HepG2 (cell line): ENCODE results near the gene DLAT. TPM values are rescaled to one million over a fixed set of nuclear protein-coding genes. Genes with fewer than 3 reads are reported as not detected.

ENCODE experiments used
- ARID3A ChIP-seq: IDR thresholded peaks from 2 replicates; pipeline ENCODE4 v1.6.1; 2012; ENCODE audit warnings: low read depth, low read length, improper control_type of control experiment
- CHD4 ChIP-seq: fragments of 200-600 bp; sonication (generic); IDR thresholded peaks from 2 replicates; pipeline ENCODE4 v1.7.0; 2017; ENCODE audit warnings: mild to moderate bottlenecking, low read length, borderline replicate concordance
- DNMT1 ChIP-seq: sonication (generic); formaldehyde crosslinking; IDR thresholded peaks from 2 replicates; pipeline ENCODE4 v1.5.1; 2020; ENCODE audit warnings: mild to moderate bottlenecking, missing genetic modification reagents
- DNMT3B ChIP-seq: conservative IDR thresholded peaks from 2 replicates; pipeline ENCODE4 v1.6.1; 2016; ENCODE audit warnings: missing biosample characterization, control low read depth
- HHEX ChIP-seq: IDR thresholded peaks from 2 replicates; pipeline ENCODE4 v1.6.1; 2016; ENCODE audit warnings: control low read depth
- HOXA9 ChIP-seq: sonication (generic); formaldehyde crosslinking; IDR thresholded peaks from 2 replicates; pipeline ENCODE4 v1.8.1; 2022; ENCODE audit warnings: missing genetic modification reagents, mild to moderate bottlenecking, moderate library complexity, borderline replicate concordance
- HOXD1 ChIP-seq: sonication (generic); formaldehyde crosslinking; IDR thresholded peaks from 2 replicates; pipeline ENCODE4 v1.5.0; 2020; ENCODE audit warnings: missing genetic modification reagents
- KLF15 ChIP-seq: sonication (generic); formaldehyde crosslinking; IDR thresholded peaks from 2 replicates; pipeline ENCODE4 v1.8.1; 2023; ENCODE audit warnings: borderline replicate concordance, mild to moderate bottlenecking, inconsistent platforms, missing genetic modification reagents, mixed read lengths
- PHB2 ChIP-seq: fragments of 450-650 bp; IDR thresholded peaks from 2 replicates; pipeline ENCODE4 v1.6.1; 2018; ENCODE audit not compliant: partially characterized antibody
- SMYD3 ChIP-seq: sonication (generic); formaldehyde crosslinking; IDR thresholded peaks from 2 replicates; pipeline ENCODE4 v1.8.1; 2023; ENCODE audit warnings: mild to moderate bottlenecking, missing genetic modification reagents
- THRA ChIP-seq: sonication (generic); formaldehyde crosslinking; IDR thresholded peaks from 2 replicates; pipeline ENCODE4 v1.4.0; 2020; ENCODE audit warnings: missing genetic modification reagents, borderline replicate concordance
- TP53 ChIP-seq: sonication (generic); formaldehyde crosslinking; conservative IDR thresholded peaks from 2 replicates; pipeline ENCODE4 v1.4.0; 2020; ENCODE audit warnings: missing genetic modification reagents
- ZBTB20 ChIP-seq: sonication (generic); formaldehyde crosslinking; IDR thresholded peaks from 2 replicates; pipeline ENCODE4 v1.8.1; 2023; ENCODE audit warnings: missing genetic modification reagents, low read depth, mild to moderate bottlenecking, borderline replicate concordance
- ZBTB25 ChIP-seq: IDR thresholded peaks from 2 replicates; pipeline ENCODE4 v1.6.1; 2018; ENCODE audit warnings: missing genetic modification reagents
- ZFY ChIP-seq: sonication (generic); formaldehyde crosslinking; IDR thresholded peaks from 2 replicates; pipeline ENCODE4 v1.4.0; 2020; ENCODE audit warnings: missing genetic modification reagents
- ZNF20 ChIP-seq: sonication (generic); formaldehyde crosslinking; IDR thresholded peaks from 2 replicates; pipeline ENCODE4 v1.4.0; 2020; ENCODE audit warnings: mild to moderate bottlenecking, moderate library complexity, missing genetic modification reagents
- ZNF432 ChIP-seq: sonication (generic); formaldehyde crosslinking; IDR thresholded peaks from 2 replicates; pipeline ENCODE4 v1.5.0; 2020; ENCODE audit warnings: missing genetic modification reagents, mild to moderate bottlenecking, borderline replicate concordance
- ZNF629 ChIP-seq: sonication (generic); formaldehyde crosslinking; conservative IDR thresholded peaks from 2 replicates; pipeline ENCODE4 v1.5.0; 2020; ENCODE audit warnings: missing genetic modification reagents
- ZNF746 ChIP-seq: sonication (generic); formaldehyde crosslinking; IDR thresholded peaks from 2 replicates; pipeline ENCODE4 v1.8.0; 2022; ENCODE audit warnings: mild to moderate bottlenecking, missing genetic modification reagents
- ZNF772 ChIP-seq: sonication (generic); formaldehyde crosslinking; IDR thresholded peaks from 2 replicates; pipeline ENCODE4 v1.5.0; 2020; ENCODE audit warnings: mild to moderate bottlenecking, missing genetic modification reagents
- ZNF879 ChIP-seq: sonication (generic); formaldehyde crosslinking; IDR thresholded peaks from 2 replicates; pipeline ENCODE4 v1.8.1; 2023; ENCODE audit warnings: missing genetic modification reagents
- polyA plus RNA-seq, 8 experiments: library from polyadenylated mRNA; depleted of rRNA in 3 of 8; stranded (reverse) in 7 of 8; unstranded in 1 of 8; fragments of >200 nt; fragmentation: Illumina TruSeq in 4 of 8; extraction: Trizol in 4 of 8; gene quantifications; 2 replicates each; pipeline versions ENCODE4 v1.2.1 to v1.2.3, GENCODE V29; 2011 to 2016; ENCODE audit warnings: low read depth in 4 of 8, missing spikeins in 1 of 8, mixed read lengths in 1 of 8; ENCODE audit not compliant: insufficient read depth in 1 of 8
- total RNA-seq, 5 experiments: library from RNA; depleted of rRNA; stranded (reverse); fragments of >200 nt; fragmentation: Illumina TruSeq; extraction: Trizol; gene quantifications; 2 replicates each; pipeline ENCODE4 v1.2.3, GENCODE V29; 2016; ENCODE audit warnings: low read depth in 1 of 5
- TF ChIP-seq, protein P1 (sequence below): IDR thresholded peaks from 2 replicates; pipeline ENCODE4 v1.6.1; 2016
- TF ChIP-seq, protein P2 (sequence below): sonication (generic); formaldehyde crosslinking; conservative IDR thresholded peaks from 2 replicates; pipeline ENCODE4 v1.4.0; 2020; ENCODE audit warnings: missing genetic modification reagents

DLAT gene
- total and polyA plus RNA-seq, 2 of the 13 experiments (the other 11 are each of a cell fraction or from before 2014, with no cell fraction given), result 26.4 to 62.2 TPM

- TF ChIP-seq, protein P1, sequence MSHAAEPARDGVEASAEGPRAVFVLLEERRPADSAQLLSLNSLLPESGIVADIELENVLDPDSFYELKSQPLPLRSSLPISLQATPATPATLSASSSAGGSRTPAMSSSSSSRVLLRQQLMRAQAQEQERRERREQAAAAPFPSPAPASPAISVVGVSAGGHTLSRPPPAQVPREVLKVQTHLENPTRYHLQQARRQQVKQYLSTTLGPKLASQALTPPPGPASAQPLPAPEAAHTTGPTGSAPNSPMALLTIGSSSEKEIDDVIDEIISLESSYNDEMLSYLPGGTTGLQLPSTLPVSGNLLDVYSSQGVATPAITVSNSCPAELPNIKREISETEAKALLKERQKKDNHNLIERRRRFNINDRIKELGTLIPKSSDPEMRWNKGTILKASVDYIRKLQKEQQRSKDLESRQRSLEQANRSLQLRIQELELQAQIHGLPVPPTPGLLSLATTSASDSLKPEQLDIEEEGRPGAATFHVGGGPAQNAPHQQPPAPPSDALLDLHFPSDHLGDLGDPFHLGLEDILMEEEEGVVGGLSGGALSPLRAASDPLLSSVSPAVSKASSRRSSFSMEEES (CRISPR knock-in tag), result 0 out of 2 replicates have a peak, but pooled peaks have one; percentile 42
- TF ChIP-seq DNMT3B (CRISPR knock-in tag) (no peak), HOXA9 (CRISPR knock-in tag) (no peak), HOXD1 (CRISPR knock-in tag) (no peak), ZNF879 (CRISPR knock-in tag) (no peak), KLF15 (CRISPR knock-in tag) (peak; percentile 76; the same call in 1 of the 2 replicates), HHEX (CRISPR knock-in tag) (no peak), ZBTB20 (no peak), SMYD3 (CRISPR knock-in tag) (no peak), ZNF746 (CRISPR knock-in tag) (peak; percentile 76), ZBTB25 (peak; percentile 80), THRA (no peak), TP53 (CRISPR knock-in tag) (no peak), ZNF772 (peak; percentile 34; the same call in 1 of the 2 replicates), ZFY (CRISPR knock-in tag) (peak; percentile 75), ARID3A (no peak), CHD4 (no peak), PHB2 (no peak), ZNF629 (no peak), DNMT1 (CRISPR knock-in tag) (no peak), ZNF20 (CRISPR knock-in tag) (no peak), ZNF432 (no peak)
- TF ChIP-seq, protein P2, sequence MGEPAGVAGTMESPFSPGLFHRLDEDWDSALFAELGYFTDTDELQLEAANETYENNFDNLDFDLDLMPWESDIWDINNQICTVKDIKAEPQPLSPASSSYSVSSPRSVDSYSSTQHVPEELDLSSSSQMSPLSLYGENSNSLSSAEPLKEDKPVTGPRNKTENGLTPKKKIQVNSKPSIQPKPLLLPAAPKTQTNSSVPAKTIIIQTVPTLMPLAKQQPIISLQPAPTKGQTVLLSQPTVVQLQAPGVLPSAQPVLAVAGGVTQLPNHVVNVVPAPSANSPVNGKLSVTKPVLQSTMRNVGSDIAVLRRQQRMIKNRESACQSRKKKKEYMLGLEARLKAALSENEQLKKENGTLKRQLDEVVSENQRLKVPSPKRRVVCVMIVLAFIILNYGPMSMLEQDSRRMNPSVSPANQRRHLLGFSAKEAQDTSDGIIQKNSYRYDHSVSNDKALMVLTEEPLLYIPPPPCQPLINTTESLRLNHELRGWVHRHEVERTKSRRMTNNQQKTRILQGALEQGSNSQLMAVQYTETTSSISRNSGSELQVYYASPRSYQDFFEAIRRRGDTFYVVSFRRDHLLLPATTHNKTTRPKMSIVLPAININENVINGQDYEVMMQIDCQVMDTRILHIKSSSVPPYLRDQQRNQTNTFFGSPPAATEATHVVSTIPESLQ (CRISPR knock-in tag), result peak; percentile 61; the same call in 1 of the 2 replicates
These were observed 49.0 kb downstream of the DLAT start, which contains the start of the genes NKAPD1 and PIH1D2 (continued) for GRCh38 chr11:112073941-112074811.
